Stimulated activated naive CD8-positive, alpha-beta T cell treated with anti-CD3 and anti-CD28 coated beads, Interleukin-15, Interleukin-2, amounts not matched to agents 100 U/mL and 50 U/mL, for 24 hours (primary cell): ENCODE data around the gene BLZF1.
A peak's percentile ranks its signal among the peaks of the same experiment; 100 is the strongest.
"Not testable (repeated sequence)": the region's sequence is repeated elsewhere in the genome, so short reads cannot be mapped to it uniquely, and the experiment has no call there.

Experiments
- ATAC-seq: fragments of 150-1000 bp; cut with Tn5 transposase; one replicate; pipeline ENCODE4 v1.10.0; 2021
- DNase-seq: peaks from one replicate; pipeline ENCODE4 v3.0.0; 2021

The BLZF1 gene

DNA sequence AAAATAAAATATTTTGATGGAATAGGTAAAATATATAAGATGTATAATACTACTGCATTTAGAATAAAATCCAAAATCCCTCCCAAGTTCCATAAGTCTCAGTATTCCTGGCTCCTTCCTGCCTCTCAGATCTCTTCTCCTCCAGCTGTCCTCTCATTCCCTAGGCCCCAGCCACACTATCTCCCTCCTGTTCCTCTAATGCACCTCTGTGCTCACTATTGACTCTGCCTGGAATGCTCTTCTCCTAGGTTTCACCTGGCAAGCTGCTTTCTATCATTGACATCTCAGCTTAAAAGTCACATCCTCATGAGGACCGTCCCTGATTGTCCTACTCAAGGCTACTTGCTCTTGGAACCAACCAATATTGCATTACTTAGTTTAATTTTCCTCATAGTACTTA lies 7.6 kb upstream of the BLZF1 start:
- DNase-seq (no peak), ATAC-seq (no peak)

DNA sequence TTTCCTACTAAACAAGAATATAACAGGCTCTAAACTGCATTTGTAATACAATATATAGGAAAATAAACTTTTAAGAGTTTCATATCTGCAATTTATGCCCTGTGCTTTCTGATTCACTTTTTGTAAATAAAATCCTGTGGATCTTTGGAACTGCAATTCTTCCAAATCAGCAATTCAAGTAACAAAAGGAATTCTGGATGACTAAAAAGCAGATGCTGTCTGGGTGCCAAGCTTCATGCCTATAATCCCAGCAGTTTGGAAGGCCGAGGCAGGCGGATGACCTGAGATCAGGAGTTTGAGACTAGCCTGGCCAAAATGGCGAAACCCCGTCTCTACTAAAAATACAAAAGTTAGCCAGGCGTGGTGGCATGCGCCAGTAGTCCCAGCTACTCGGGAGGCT lies 6.7 kb upstream of the BLZF1 start:
- no peak for DNase-seq
- ATAC-seq = no peak

DNA sequence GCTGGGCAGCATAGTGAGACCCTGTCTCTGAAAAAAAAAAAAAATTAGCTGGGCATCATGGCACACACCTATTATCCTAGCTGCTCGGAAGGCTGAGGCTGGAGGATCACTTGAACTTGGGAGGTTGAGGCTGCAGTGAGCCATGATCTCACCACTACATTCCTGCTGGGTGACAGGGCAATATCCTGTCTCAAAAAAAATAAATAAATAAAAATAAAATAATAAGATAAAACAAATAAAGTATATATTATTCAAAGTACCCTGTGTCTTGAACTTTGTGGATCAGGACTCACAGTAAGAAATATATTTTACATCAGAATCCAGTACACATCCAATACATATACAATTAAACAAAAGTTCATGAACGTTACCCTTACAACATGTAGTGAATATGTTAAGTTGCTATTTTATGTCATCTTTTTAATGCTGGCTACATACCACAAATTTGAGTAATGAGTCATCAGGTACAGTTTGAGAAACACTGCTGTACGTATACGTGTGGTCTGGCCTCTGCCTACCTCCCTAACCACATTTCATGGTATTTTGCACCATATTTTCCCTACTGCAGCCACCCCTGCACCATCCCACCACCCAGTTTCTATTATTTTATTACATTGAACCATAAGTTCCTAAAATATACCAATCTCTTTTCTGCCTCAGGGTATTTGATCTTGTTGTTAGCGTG lies 4.8 kb upstream of the BLZF1 start:
- ATAC-seq (peak; percentile 40), DNase-seq (peak; percentile 38)

DNA sequence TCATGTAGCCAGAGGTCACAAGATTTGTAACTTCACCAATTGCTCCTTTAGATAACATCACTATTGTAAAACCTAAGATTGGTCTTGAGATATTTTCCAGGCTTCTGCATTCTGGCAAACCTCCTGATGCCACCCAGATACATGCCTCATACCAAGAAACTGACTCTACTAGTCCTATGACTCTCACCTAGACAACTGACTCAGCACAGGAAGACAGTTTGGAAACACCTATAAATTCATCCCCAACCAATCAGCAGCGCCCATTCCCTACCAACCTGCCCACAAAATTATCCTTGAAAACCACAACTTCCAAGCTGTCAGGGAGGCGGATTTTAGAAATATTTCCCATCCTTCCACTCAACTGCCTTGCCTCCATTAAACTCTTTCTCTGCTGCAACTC lies 3.0 kb upstream of the BLZF1 start:
- DNase-seq (no peak), ATAC-seq (no peak)

DNA sequence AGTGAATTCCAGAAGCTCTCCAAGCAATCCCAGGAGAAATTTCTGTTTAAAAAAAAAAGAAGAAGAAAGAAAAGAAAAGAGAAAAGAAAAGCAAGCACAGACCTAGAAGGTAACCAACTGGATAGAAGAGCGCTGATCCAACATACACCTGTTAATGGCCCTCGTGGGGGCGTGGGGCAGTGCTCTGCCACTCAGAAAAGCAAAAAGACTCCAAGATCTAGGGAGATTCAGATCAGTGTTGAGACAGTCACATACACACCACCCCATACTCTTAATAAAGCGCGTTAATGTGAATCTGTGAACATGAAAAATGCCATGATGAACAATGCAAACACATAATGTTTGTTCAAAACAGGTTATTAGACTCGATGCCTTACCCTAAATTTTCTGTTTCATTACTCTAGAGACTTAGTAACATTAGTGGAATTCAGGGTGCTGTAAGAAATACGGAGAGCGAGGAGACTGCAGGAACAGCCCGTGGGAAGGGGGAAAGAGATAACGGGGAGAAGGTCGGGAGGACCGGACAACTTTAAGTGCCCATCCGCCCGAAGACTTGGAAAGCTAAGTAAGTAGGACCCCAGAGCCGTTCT lies 804 bp upstream of the BLZF1 start:
- ATAC-seq (no peak), DNase-seq (no peak)

DNA sequence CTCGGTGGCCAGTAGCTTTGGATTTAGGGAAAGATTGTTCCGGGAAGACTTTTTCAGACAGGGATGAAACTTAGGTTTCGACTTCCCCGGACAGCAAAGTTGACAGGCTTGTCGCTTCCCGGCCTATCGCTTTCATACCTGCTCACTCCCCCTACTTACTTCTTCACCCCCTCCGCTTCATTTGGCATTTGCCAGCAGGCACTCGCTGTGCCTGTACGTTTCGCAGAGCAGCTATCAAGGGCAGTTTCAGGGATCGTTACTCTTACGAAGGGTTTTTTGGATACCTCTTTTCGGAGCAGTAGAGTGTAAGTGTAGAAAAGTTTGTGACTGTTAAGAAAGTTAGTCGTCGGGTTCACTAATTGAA lies 393 bp downstream of the BLZF1 start:
- DNase-seq (peak; percentile 30), ATAC-seq (no peak)

DNA sequence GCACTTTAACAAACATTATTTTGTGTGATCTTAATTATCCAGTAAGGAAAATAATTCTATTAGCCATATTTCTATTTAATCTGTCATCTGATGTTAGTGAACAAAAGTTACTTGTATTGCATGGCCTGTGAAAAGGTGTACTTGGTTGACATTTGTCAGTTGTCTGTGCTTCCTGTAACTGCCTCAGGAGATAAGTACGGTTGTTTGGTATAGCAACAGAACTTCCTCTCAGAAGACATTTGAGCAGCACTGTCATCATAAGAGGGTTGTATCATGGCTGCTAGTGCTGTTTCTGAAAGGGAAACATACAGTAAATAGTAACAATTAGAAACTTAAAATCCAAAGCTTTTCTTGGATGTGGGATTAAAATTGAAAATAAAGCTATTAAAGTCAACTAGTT lies 3.4 kb downstream of the BLZF1 start:
- ATAC-seq = no peak
- DNase-seq = no peak

DNA sequence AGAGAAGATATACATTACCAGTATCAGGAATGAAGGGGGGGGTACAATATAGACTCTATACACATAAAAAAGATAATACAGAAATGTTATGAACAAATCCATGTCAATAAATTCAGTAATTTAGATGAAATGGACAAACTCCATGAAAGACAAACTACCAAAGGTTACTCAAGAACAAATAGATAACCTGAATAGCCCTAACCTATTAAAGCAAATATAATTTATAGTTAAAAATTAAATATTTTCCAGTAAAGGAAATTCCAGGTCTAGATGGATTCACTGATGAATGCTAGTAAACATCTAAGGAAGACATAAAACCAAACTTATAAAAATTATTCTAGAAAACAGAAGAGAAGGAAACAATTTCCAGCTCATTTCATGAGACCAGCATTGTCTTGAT lies 13.2 kb downstream of the BLZF1 start:
- DNase-seq (no peak), ATAC-seq (no peak)

DNA sequence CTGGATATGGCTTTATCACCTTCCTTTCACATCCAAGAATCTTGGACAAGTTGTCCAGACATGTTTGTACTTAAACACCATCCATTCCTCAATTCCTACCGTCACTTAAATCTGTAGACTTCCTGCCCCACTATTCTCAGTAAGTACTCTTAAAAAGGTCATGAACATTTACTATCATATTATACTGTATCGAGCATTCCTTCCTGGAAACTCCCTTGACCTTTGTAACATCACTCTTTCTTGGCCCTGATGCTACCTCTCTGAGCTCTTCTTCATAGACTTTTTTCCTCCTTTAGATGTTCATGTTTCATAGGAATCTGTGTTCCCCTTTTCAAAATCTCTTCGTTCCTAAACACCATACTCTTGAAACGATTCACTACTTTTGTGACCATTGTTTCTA lies 15.5 kb downstream of the BLZF1 start:
- no peak for ATAC-seq
- DNase-seq = no peak

DNA sequence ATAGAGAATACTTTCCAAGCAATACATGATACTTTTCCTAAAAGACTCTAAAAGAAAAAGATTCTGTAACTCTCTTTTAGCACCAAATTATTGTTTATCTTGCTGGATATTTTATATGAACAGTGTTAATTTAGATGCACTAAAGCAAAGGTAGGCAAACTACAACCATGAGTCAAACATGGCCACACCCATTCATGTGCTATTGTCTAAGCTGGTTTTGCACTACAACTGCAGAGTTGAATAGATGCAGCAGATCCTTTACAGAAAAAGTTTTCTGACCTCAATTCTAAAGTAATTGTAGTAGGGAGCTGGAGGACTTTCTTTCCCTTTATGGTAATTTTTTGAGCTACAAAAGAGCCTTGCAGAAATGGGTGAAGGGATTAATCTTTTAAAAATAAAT lies 19.4 kb downstream of the BLZF1 start:
- DNase-seq (no peak), ATAC-seq (no peak)

DNA sequence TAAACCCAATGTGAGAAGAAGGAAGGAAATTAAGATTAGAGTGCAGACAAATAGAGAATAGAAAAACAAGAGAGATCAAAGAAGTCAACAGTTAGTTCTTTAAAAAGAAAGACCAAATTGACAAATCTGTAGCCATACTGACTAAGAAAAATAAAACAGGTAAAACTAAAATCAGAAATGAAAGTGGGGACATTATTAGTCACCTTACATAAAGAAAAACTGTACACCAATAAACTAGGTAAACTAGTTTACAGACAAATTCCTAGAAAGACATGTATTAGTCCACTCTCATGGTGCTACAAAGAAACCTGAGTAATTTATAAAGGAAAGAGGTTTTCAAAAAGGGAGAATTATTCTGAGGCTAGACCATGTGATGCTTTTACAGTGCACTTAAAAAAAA lies 22.3 kb downstream of the BLZF1 start:
- DNase-seq (no peak), ATAC-seq (peak; percentile 71)

DNA sequence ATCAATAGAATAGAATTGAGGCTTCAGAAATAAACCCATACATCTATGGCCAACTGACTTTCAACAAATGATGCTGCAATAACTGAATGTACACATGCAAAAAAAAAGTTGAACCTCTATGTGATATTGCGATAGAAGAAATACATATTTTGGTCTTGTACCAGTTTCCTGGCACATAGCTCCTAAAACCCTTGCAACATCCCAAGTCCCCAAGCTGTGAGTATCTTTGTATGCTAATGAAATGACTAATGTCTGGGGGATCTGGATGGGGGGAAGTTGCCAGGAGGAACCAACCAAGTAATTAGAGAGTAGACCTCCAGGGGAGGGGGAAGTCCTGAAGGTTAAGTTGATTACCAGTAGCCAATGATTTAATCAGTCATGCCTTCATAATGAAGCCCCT lies 24.4 kb downstream of the BLZF1 start:
- DNase-seq (no peak), ATAC-seq (no peak)

DNA sequence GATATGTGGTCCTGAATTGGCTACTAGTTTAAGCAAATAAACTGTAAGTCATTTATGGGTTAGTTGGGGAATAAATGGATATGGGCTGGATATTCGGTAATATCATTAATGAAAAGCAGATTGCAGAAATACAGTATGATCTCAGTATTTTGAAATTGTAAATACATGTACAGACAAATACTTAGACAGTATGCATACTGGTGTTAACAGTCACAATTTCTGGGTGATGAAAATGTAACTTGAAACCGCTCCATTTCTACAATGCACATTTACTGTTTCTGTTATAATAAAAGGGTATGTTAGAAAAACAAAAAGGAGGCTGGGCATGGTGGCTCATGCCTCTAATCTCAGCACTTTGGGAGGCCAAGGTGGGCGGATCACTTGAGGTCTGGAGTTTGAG lies 28.0 kb downstream of the BLZF1 start:
- DNase-seq = no peak
- no peak for ATAC-seq

DNA sequence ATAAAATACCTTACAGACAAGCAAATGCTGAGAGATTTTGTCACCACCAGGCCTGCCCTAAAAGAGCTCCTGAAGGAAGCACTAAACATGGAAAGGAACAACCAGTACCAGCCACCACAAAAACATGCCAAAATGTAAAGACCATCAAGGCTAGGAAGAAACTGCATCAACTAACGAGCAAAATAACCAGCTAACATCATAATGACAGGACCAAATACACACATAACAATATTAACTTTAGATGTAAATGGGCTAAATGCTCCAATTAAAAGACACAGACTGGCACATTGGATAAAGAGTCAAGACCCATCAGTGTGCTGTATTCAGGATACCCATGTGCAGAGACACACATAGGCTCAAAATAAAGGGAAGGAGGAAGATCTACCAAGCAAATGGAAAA lies 34.6 kb downstream of the BLZF1 start:
- DNase-seq, ATAC-seq: not testable (repeated sequence)

DNA sequence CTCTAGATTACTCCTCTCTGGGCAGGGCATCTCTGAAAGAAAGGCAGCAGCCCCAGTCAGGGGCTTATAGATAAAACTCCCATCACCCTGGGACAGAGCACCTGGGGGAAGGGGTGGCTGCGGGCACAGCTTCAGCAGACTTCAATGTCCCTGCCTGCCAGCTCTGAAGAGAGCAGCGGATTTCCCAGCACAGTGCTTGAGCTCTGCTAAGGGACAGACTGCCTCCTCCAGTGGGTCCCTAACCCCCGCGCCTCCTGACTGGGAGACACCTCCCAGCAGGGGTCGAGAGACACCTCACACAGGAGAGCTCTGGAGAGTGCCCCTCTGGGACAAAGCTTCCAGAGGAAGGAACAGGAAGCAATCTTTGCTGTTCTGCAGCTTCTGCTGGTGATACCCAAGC lies 40.3 kb downstream of the BLZF1 start:
- ATAC-seq, DNase-seq: not testable (repeated sequence)

DNA sequence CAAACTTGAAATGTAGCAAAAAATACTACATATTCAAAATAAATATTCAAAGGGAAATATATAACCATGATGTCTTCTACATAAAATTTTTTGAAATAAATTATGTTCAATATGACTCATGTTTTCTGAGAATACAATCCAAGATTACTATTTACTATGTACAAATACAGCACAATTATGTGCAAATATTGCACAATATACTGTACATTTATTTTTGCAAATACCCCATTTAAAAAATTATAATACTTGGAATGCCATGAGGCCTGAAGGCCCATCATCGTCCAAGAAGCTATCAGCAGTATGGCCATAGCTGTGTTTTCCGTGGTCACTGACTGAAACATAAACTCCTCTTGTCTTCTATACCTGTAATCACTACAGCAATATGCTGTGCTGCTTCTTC lies 47.0 kb downstream of the BLZF1 start:
- DNase-seq (no peak), ATAC-seq (no peak)

DNA sequence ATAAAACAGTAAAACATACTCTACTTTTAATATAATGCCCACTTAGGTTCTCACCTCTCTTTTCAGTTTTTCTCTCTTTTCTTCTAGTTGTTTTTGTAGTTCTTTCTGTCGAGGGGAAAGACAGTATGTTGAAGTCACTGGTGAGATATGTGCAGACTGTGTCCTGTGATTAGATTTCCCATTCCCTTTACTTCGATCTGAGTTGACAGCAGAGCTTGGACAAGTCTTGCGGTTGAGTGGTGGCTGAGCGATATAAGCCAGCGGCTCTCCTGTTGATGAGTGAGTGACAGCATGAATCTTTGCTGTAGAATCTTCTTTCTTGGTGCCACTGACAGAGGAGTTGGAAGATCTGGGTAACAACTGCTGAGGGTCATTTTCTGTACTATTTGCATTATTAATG lies 53.3 kb downstream of the BLZF1 start:
- ATAC-seq = no peak
- no peak for DNase-seq

DNA sequence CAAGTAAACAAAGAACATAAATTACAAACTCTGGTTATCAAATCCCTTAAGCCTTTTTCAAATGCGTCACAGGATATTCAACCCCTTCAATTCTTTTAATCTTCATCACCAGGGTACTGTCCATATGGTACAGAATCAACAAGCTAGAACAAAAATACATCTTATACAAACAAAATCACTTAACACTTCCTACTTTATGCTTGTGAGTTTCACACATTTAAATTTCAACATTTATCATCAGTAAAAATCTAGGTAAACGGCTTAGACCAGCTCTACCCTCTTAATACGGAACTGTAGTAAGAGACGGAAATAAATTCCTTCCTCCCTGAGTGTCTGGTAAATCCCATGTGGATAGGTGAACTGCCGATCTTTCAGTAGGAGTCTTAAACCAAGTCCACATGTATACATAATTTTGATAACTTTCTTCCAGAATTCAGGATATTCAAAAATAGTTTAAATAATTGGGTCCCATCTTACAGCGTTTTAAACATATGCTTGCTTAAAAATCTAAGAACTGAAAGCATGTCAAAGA lies 58.2 kb downstream of the BLZF1 start:
- DNase-seq (no peak), ATAC-seq (no peak)

DNA sequence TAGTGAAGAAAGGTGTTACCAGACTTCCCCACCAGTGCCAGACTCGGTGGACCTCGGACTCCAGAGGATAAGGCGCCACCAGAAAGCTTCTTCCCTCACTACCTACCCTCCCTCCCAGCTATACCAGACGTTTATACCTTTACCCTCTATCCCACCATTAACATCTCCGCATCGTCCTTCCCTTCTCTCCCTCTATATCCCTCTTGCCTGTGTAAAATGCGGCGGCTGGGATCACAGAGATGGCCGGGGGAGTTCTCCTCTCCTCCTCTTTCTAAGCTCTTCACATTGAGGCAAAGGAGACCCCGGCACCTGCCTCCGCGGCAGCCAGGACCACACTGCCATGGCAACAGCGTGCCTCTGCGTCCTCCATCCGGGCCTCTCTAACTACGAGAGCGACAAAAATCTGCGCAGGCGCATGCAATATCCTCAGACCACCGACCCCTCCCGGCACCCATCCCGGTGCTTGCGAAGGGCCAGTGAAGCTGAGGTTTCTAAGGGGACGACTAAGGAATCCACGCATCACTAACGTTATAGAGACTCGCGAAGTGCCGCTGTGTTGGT lies 59.2 kb downstream of the BLZF1 start, which contains the start of gene CCDC181:
CCDC181 (minus strand) TSS at position 394 of the 561 bp plus-strand sequence. CDS start 2,547 bp downstream, outside the sequence.
- DNase-seq (peak; percentile 77), ATAC-seq (peak; percentile 99)
